Suppressor macrophage treated with lipopolysaccharide for 4 hours (primary cell): ENCODE measurements around the gene KCNJ2.
A peak's percentile ranks its signal among the peaks of the same experiment; 100 is the strongest.

ENCODE experiments used
- DNase-seq: peaks from one replicate; pipeline ENCODE4 v3.0.0-alpha.2; 2020

Gene KCNJ2

GRCh38 chr17:70206361-70207010 is 37.2 kb downstream of the KCNJ2 start:
- DNase-seq = peak; percentile 34

GRCh38 chr17:70207184-70207583 is 37.9 kb downstream of the KCNJ2 start:
- DNase-seq = no peak

- DNase-seq = no peak
Observed at GRCh38 chr17:70208080-70208794, 38.9 kb downstream of the KCNJ2 start.

- DNase-seq = no peak
Observed at GRCh38 chr17:70208825-70209555, 39.7 kb downstream of the KCNJ2 start.

- DNase-seq = no peak
Observed at GRCh38 chr17:70215656-70216055, 46.3 kb downstream of the KCNJ2 start.

GRCh38 chr17:70217571-70217970 is 48.2 kb downstream of the KCNJ2 start:
- peak; percentile 9 for DNase-seq

- DNase-seq = no peak
Observed at GRCh38 chr17:70225276-70225675, 55.9 kb downstream of the KCNJ2 start.
